ENCODE data around the gene NHLRC2.

The NHLRC2 gene

GRCh38 chr10:113920114-113920513, 65.7 kb downstream of the NHLRC2 start:
- TF ChIP-seq CTCF (IDR thresholded peaks at IDR 0.05; ENCODE audit: insufficient read depth, low read length, missing control alignments) = no peak
- no peak for DNase-seq (ENCODE audit: low read depth, low spot score)
- H3K4me3 ChIP-seq (ENCODE audit: low read depth, low read length) = no peak overlapping the region
- POLR2A ChIA-PET = no interaction called here
- CTCF ChIA-PET = no interaction called here

GRCh38 chr10:113920875-113921274, 66.4 kb downstream of the NHLRC2 start:
- DNase-seq (ENCODE audit: low read depth, low spot score) = no peak
- no peak overlapping the region for H3K4me3 ChIP-seq (ENCODE audit: low read depth, low read length)
- TF ChIP-seq CTCF (IDR thresholded peaks at IDR 0.05; ENCODE audit: insufficient read depth, low read length, missing control alignments) = no peak
- POLR2A ChIA-PET = no interaction called here
- CTCF ChIA-PET = no interaction called here

GRCh38 chr10:113921561-113922370, 67.3 kb downstream of the NHLRC2 start:
- POLR2A ChIA-PET = no interaction called here
- DNase-seq (ENCODE audit: low read depth, low spot score) = no peak
- no peak overlapping the region for H3K4me3 ChIP-seq (ENCODE audit: low read depth, low read length)
- TF ChIP-seq CTCF (IDR thresholded peaks at IDR 0.05; ENCODE audit: insufficient read depth, low read length, missing control alignments) = no peak
- CTCF ChIA-PET = no interaction called here

GRCh38 chr10:113922787-113923570, 68.5 kb downstream of the NHLRC2 start:
- no peak overlapping the region for H3K4me3 ChIP-seq (ENCODE audit: low read depth, low read length)
- no peak for DNase-seq (ENCODE audit: low read depth, low spot score)
- no peak for TF ChIP-seq CTCF (IDR thresholded peaks at IDR 0.05; ENCODE audit: insufficient read depth, low read length, missing control alignments)
- ChIA-PET POLR2A (no interaction called here), CTCF (no interaction called here)

- no peak for DNase-seq (ENCODE audit: low read depth, low spot score)
- POLR2A ChIA-PET = no interaction called here
- CTCF ChIA-PET = no interaction called here
- no peak overlapping the region for H3K4me3 ChIP-seq (ENCODE audit: low read depth, low read length)
- TF ChIP-seq CTCF (IDR thresholded peaks at IDR 0.05; ENCODE audit: insufficient read depth, low read length, missing control alignments) = no peak
These were observed 69.7 kb downstream of the NHLRC2 start for GRCh38 chr10:113924186-113924585.

GRCh38 chr10:113924664-113925063, 70.2 kb downstream of the NHLRC2 start:
- CTCF ChIA-PET = no interaction called here
- no peak for DNase-seq (ENCODE audit: low read depth, low spot score)
- no peak overlapping the region for H3K4me3 ChIP-seq (ENCODE audit: low read depth, low read length)
- POLR2A ChIA-PET = no interaction called here
- no peak for TF ChIP-seq CTCF (IDR thresholded peaks at IDR 0.05; ENCODE audit: insufficient read depth, low read length, missing control alignments)

Measured in AG04449 (cell line).